ENCODE measurements around the gene CLOCK. TPM values are rescaled to one million over a fixed set of nuclear protein-coding genes. Genes with fewer than 3 reads are reported as not detected.
A peak's percentile ranks its signal among the peaks of the same experiment; 100 is the strongest.

Gene CLOCK
- polyA plus RNA-seq, 2 of the 4 experiments (the other 2 are of a cell fraction): 6.6 to 14.2 TPM

DNA sequence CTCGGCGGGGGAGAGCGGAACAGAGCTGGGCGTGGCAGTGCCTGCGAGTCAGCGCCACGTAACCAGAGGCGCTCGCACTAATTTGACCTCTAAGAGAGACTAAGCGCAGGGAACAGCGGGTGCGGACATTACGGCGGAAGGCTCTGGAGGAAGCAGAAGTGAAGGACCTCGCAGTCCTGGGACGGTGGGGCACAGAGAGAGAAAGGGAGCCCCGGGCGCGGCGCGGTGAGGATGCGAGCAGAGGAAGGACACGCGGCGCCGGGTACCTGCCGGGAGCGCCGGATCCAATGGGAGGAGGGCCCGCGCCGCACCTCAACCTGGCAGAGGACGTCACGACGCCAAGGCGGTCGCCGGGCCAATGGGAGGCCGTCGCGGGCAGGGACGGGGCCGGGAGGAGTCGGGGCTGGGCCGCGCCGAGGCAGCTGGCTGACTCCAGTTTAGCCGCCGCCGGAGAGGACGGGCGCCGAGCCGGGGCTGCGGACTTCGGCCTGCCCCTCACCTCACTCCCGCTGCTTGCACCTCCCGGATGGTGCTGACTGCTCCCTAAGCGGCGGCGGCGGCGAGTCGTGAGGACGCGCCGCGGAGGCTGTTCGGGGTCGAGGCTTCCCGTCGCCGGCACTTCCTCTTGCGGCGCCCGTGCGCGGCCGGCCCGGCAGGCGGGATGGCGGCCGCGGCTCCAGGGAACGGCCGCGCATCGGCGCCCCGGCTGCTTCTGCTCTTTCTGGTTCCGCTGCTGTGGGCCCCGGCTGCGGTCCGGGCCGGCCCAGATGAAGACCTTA lies 151.0 kb downstream of the CLOCK start, which contains the start of gene TMEM165:
TSS of gene TMEM165 (plus strand) at position 429 of the 779 bp plus-strand sequence. CDS start at position 662, 233 bp downstream.
- Histone ChIP-seq H3K4me2 (peak within 1 kb of the TSS; percentile 91), H3K27ac (peak within 1 kb of the TSS; percentile 98 to 99), H3K9me3 (no peaks in the 10 kb centered on the region), H3K4me1 (peaks cover 16% of the 10 kb centered on the region; the same call in 2 of the 3 replicates), H3K4me3 (peak within 1 kb of the TSS; percentile 99)
- ChIA-PET CTCF (interaction anchor here (0.8 to 1.5 kb wide), 8 partner anchors 10 to 50 kb away, joined by 3 to 6 read pairs (median 3); partner anchors contain the start of gene SRD5A3), POLR2A (interaction anchor here (0.5 to 2.6 kb wide), 4 partner anchors 9 to 50 kb away, joined by 3 to 11 read pairs (median 4); partner anchors contain the start of gene SRD5A3)
- peak; percentile 67 to 90 for DNase-seq (ENCODE audit: low read depth in 1 of 2, low spot score in 1 of 2)
- ATAC-seq: peak; percentile 97
- TF ChIP-seq RARB (CRISPR knock-in tag; IDR thresholded peaks at IDR 0.05) (no peak), JUN (IDR thresholded peaks at IDR 0.05) (peak; percentile 50 to 70; a peak in 2 of 5 replicates), ESRRA (IDR thresholded peaks at IDR 0.05; ENCODE audit: borderline replicate concordance, low read length) (peak; percentile 71; the same call in 1 of the 2 replicates), ZC3H11A (IDR thresholded peaks at IDR 0.05) (no peak), CHD2 (IDR thresholded peaks at IDR 0.05; ENCODE audit: low read length, partially characterized antibody) (no peak), KDM1A (IDR thresholded peaks at IDR 0.05; ENCODE audit: low read depth) (no peak), RAD21 (conservative IDR thresholded peaks at IDR 0.05 in 1 of 2, IDR thresholded peaks at IDR 0.05 in 1 of 2) (no peak), FOXS1 (CRISPR knock-in tag; IDR thresholded peaks at IDR 0.05) (no peak), PHF8 (IDR thresholded peaks at IDR 0.05; ENCODE audit: borderline replicate concordance, low read depth) (peak; percentile 86), CEBPB (IDR thresholded peaks at IDR 0.05) (no peak), NPAS2 (CRISPR knock-in tag; IDR thresholded peaks at IDR 0.05; ENCODE audit: borderline replicate concordance) (no peak), ZFP36 (IDR thresholded peaks at IDR 0.05; ENCODE audit: borderline replicate concordance, partially characterized antibody) (no peak), POLR2A (IDR thresholded peaks at IDR 0.05; ENCODE audit: low read length) (peak; percentile 82), HOXB13 (CRISPR knock-in tag; IDR thresholded peaks at IDR 0.05; ENCODE audit: low read depth) (no peak), SREBF2 (IDR thresholded peaks at IDR 0.05) (no peak), ZNF302 (CRISPR knock-in tag; IDR thresholded peaks at IDR 0.05) (no peak), SMC3 (IDR thresholded peaks at IDR 0.05) (no peak), EHMT2 (IDR thresholded peaks at IDR 0.05; ENCODE audit: low read depth) (no peak), GATA3 (IDR thresholded peaks at IDR 0.05; ENCODE audit: borderline replicate concordance) (no peak), RNF2 (IDR thresholded peaks at IDR 0.05; ENCODE audit: borderline replicate concordance, low read depth) (no peak), CBX2 (IDR thresholded peaks at IDR 0.05; ENCODE audit: borderline replicate concordance, low read depth) (no peak)
- TF ChIP-seq, protein P1, sequence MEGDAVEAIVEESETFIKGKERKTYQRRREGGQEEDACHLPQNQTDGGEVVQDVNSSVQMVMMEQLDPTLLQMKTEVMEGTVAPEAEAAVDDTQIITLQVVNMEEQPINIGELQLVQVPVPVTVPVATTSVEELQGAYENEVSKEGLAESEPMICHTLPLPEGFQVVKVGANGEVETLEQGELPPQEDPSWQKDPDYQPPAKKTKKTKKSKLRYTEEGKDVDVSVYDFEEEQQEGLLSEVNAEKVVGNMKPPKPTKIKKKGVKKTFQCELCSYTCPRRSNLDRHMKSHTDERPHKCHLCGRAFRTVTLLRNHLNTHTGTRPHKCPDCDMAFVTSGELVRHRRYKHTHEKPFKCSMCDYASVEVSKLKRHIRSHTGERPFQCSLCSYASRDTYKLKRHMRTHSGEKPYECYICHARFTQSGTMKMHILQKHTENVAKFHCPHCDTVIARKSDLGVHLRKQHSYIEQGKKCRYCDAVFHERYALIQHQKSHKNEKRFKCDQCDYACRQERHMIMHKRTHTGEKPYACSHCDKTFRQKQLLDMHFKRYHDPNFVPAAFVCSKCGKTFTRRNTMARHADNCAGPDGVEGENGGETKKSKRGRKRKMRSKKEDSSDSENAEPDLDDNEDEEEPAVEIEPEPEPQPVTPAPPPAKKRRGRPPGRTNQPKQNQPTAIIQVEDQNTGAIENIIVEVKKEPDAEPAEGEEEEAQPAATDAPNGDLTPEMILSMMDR (IDR thresholded peaks at IDR 0.05): no peak
- TF ChIP-seq, protein P2, sequence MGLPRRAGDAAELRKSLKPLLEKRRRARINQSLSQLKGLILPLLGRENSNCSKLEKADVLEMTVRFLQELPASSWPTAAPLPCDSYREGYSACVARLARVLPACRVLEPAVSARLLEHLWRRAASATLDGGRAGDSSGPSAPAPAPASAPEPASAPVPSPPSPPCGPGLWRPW (IDR thresholded peaks at IDR 0.05): no peak
- TF ChIP-seq, protein P3, sequence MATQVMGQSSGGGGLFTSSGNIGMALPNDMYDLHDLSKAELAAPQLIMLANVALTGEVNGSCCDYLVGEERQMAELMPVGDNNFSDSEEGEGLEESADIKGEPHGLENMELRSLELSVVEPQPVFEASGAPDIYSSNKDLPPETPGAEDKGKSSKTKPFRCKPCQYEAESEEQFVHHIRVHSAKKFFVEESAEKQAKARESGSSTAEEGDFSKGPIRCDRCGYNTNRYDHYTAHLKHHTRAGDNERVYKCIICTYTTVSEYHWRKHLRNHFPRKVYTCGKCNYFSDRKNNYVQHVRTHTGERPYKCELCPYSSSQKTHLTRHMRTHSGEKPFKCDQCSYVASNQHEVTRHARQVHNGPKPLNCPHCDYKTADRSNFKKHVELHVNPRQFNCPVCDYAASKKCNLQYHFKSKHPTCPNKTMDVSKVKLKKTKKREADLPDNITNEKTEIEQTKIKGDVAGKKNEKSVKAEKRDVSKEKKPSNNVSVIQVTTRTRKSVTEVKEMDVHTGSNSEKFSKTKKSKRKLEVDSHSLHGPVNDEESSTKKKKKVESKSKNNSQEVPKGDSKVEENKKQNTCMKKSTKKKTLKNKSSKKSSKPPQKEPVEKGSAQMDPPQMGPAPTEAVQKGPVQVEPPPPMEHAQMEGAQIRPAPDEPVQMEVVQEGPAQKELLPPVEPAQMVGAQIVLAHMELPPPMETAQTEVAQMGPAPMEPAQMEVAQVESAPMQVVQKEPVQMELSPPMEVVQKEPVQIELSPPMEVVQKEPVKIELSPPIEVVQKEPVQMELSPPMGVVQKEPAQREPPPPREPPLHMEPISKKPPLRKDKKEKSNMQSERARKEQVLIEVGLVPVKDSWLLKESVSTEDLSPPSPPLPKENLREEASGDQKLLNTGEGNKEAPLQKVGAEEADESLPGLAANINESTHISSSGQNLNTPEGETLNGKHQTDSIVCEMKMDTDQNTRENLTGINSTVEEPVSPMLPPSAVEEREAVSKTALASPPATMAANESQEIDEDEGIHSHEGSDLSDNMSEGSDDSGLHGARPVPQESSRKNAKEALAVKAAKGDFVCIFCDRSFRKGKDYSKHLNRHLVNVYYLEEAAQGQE (IDR thresholded peaks at IDR 0.05): no peak
- TF ChIP-seq, protein P4, sequence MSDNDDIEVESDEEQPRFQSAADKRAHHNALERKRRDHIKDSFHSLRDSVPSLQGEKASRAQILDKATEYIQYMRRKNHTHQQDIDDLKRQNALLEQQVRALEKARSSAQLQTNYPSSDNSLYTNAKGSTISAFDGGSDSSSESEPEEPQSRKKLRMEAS (IDR thresholded peaks at IDR 0.05): peak; percentile 67; the same call in 1 of the 2 replicates
- TF ChIP-seq, protein P5, sequence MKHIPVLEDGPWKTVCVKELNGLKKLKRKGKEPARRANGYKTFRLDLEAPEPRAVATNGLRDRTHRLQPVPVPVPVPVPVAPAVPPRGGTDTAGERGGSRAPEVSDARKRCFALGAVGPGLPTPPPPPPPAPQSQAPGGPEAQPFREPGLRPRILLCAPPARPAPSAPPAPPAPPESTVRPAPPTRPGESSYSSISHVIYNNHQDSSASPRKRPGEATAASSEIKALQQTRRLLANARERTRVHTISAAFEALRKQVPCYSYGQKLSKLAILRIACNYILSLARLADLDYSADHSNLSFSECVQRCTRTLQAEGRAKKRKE (CRISPR knock-in tag; IDR thresholded peaks at IDR 0.05; ENCODE audit: low read depth): no peak
- TF ChIP-seq, protein P6, sequence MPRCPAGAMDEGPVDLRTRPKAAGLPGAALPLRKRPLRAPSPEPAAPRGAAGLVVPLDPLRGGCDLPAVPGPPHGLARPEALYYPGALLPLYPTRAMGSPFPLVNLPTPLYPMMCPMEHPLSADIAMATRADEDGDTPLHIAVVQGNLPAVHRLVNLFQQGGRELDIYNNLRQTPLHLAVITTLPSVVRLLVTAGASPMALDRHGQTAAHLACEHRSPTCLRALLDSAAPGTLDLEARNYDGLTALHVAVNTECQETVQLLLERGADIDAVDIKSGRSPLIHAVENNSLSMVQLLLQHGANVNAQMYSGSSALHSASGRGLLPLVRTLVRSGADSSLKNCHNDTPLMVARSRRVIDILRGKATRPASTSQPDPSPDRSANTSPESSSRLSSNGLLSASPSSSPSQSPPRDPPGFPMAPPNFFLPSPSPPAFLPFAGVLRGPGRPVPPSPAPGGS (IDR thresholded peaks at IDR 0.05): peak; percentile 69; the same call in 2 of the 3 replicates
- TF ChIP-seq, protein P7, sequence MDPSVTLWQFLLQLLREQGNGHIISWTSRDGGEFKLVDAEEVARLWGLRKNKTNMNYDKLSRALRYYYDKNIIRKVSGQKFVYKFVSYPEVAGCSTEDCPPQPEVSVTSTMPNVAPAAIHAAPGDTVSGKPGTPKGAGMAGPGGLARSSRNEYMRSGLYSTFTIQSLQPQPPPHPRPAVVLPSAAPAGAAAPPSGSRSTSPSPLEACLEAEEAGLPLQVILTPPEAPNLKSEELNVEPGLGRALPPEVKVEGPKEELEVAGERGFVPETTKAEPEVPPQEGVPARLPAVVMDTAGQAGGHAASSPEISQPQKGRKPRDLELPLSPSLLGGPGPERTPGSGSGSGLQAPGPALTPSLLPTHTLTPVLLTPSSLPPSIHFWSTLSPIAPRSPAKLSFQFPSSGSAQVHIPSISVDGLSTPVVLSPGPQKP (IDR thresholded peaks at IDR 0.05; ENCODE audit: low read depth, low read length): no peak
- under 1% methylated on average over 19 of the region's 95 CpGs for WGBS (ENCODE audit: missing lambda C conversion rate)
- FAIRE-seq: no peak
